Ishikawa (cell line): ENCODE measurements around the gene LRGUK.

Source experiments
- CEBPB ChIP-seq: IDR thresholded peaks from 2 replicates; pipeline ENCODE4 v1.6.1; 2012
- CREB1 ChIP-seq: IDR thresholded peaks from 2 replicates; pipeline ENCODE4 v1.6.1; 2012; ENCODE audit warnings: low read depth
- EGR1 ChIP-seq: IDR thresholded peaks from 2 replicates; pipeline ENCODE4 v1.6.1; 2012
- EP300 ChIP-seq: IDR thresholded peaks from 2 replicates; pipeline ENCODE4 v1.6.1; 2012; ENCODE audit warnings: borderline replicate concordance
- FOXM1 ChIP-seq: IDR thresholded peaks from 2 replicates; pipeline ENCODE4 v1.6.1; 2012; ENCODE audit warnings: low read depth, borderline replicate concordance
- NFIC ChIP-seq: IDR thresholded peaks from 2 replicates; pipeline ENCODE4 v1.6.1; 2012
- RAD21 ChIP-seq: IDR thresholded peaks from 2 replicates; pipeline ENCODE4 v1.6.1; 2012; ENCODE audit warnings: low read depth
- TAF1 ChIP-seq: IDR thresholded peaks from 2 replicates; pipeline ENCODE4 v1.6.1; 2012; ENCODE audit warnings: low read depth, mild to moderate bottlenecking
- TCF12 ChIP-seq: IDR thresholded peaks from 2 replicates; pipeline ENCODE4 v1.6.1; 2012; ENCODE audit warnings: low read depth
- TEAD4 ChIP-seq: IDR thresholded peaks from 2 replicates; pipeline ENCODE4 v1.6.1; 2012
- YY1 ChIP-seq: IDR thresholded peaks from 2 replicates; pipeline ENCODE4 v1.6.1; 2012; ENCODE audit warnings: low read depth
- ZBTB7A ChIP-seq: IDR thresholded peaks from 2 replicates; pipeline ENCODE4 v1.6.1; 2012; ENCODE audit warnings: low read depth
- TF ChIP-seq, protein P1 (sequence below): IDR thresholded peaks from 2 replicates; pipeline ENCODE4 v1.6.1; 2012
- TF ChIP-seq, protein P2 (sequence below): IDR thresholded peaks from 2 replicates; pipeline ENCODE4 v1.6.1; 2012; ENCODE audit warnings: low read depth, mild to moderate bottlenecking
- TF ChIP-seq, protein P3 (sequence below): IDR thresholded peaks from 2 replicates; pipeline ENCODE4 v1.6.1; 2012

LRGUK gene

DNA sequence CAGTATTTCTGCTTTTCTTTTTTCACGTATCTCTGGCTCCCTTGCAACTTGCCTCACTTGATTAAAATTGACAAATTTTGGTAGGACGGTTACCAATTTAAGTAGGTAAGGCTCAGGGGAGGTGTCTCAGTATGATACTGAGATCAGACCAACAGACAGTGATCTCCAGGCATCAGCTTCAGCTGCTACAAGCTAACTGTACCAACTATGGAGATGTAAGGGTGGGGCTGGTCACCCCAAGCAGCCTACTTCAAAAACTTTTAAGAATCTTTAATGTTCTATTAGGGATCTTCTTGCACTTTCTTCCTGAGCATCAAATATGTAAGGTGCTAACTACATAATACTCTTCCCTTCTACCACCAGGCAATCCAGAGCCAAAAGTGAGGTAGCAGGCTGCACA is 162.7 kb downstream of the LRGUK start:
- no peak for TF ChIP-seq CREB1
- no peak for TF ChIP-seq EGR1
- TF ChIP-seq EP300: no peak
- no peak for TF ChIP-seq RAD21
- no peak for TF ChIP-seq YY1
- TF ChIP-seq, protein P1, sequence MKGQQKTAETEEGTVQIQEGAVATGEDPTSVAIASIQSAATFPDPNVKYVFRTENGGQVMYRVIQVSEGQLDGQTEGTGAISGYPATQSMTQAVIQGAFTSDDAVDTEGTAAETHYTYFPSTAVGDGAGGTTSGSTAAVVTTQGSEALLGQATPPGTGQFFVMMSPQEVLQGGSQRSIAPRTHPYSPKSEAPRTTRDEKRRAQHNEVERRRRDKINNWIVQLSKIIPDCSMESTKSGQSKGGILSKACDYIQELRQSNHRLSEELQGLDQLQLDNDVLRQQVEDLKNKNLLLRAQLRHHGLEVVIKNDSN: no peak
- TF ChIP-seq ZBTB7A: no peak
- TF ChIP-seq NFIC: no peak
- TF ChIP-seq, protein P2, sequence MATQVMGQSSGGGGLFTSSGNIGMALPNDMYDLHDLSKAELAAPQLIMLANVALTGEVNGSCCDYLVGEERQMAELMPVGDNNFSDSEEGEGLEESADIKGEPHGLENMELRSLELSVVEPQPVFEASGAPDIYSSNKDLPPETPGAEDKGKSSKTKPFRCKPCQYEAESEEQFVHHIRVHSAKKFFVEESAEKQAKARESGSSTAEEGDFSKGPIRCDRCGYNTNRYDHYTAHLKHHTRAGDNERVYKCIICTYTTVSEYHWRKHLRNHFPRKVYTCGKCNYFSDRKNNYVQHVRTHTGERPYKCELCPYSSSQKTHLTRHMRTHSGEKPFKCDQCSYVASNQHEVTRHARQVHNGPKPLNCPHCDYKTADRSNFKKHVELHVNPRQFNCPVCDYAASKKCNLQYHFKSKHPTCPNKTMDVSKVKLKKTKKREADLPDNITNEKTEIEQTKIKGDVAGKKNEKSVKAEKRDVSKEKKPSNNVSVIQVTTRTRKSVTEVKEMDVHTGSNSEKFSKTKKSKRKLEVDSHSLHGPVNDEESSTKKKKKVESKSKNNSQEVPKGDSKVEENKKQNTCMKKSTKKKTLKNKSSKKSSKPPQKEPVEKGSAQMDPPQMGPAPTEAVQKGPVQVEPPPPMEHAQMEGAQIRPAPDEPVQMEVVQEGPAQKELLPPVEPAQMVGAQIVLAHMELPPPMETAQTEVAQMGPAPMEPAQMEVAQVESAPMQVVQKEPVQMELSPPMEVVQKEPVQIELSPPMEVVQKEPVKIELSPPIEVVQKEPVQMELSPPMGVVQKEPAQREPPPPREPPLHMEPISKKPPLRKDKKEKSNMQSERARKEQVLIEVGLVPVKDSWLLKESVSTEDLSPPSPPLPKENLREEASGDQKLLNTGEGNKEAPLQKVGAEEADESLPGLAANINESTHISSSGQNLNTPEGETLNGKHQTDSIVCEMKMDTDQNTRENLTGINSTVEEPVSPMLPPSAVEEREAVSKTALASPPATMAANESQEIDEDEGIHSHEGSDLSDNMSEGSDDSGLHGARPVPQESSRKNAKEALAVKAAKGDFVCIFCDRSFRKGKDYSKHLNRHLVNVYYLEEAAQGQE: no peak
- TF ChIP-seq CEBPB: no peak
- no peak for TF ChIP-seq TAF1
- no peak for TF ChIP-seq TEAD4
- TF ChIP-seq TCF12: no peak
- TF ChIP-seq, protein P3, sequence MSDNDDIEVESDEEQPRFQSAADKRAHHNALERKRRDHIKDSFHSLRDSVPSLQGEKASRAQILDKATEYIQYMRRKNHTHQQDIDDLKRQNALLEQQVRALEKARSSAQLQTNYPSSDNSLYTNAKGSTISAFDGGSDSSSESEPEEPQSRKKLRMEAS: no peak

DNA sequence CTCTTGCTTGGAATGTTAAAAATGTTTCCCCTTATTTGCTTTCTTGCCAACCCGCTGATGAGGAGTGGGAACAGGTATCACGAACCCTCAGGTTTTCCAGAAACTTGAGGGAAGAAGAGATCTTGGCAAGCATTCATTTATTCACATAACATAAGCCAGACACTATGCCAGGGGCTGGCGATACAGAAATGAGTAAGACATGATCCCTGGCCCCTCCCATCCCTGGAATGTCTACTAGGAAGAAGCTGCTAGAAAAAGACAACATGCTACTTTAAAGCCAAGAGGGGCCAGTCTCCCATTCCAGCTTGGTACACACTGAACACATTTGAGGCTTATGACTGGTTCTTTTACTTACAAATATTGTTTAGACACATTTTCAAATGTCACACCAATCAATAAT is 163.1 kb downstream of the LRGUK start:
- TF ChIP-seq, protein P1: no peak
- TF ChIP-seq RAD21 (no peak), FOXM1 (no peak), EP300 (no peak), NFIC (no peak), TAF1 (no peak), TEAD4 (no peak; the same call in 1 of the 2 replicates), CEBPB (no peak), YY1 (no peak), EGR1 (no peak), ZBTB7A (no peak), TCF12 (no peak), CREB1 (no peak)
- TF ChIP-seq, protein P2: no peak
- TF ChIP-seq, protein P3: no peak

DNA sequence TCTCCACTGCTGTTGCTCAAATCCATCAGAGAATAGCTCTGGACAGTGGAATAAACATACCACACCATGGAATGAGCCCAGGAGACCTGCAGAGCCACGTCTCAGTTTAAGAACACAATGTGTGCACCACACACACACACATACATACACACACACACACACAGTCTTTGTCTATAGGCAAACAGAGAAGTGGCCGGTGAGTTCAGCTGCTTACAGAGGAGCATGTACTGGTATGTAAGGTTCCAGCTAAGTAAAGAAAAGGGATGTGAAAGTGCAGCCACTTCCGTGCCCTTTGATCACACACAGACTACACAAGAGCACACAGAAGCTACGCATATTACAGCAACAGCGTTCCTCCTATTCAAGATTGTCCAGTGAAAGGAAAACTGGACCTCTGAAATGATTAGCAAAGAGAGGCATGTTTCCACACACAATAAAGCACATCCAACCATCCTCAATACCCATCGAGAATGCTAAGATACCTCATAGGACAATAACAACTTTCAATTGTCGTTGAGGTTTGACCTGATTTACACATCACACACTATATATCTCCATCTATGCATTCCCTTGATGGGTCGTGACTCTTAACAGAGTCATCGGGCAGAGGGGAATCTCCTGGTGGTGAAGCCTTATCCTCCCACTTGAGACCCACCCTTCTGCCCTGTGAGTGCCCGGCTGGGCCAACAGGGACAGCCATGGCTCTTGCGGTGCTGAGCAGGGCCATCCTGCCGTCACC is 166.0 kb downstream of the LRGUK start:
- TF ChIP-seq, protein P1: no peak
- TF ChIP-seq TEAD4 (no peak), RAD21 (no peak), EP300 (no peak), CREB1 (no peak), NFIC (no peak), CEBPB (no peak), ZBTB7A (no peak), EGR1 (no peak), YY1 (no peak), TCF12 (no peak), TAF1 (no peak), FOXM1 (no peak)
- TF ChIP-seq, protein P3: no peak
- TF ChIP-seq, protein P2: no peak
